Endothelial cell of hepatic sinusoid (primary cell): ENCODE measurements around the gene OPRL1.

Experiments used
- in situ Hi-C: cut with HindIII; loops from 2 replicates; pipeline ENCODE4 v1.10.0; 2017; ENCODE audit warnings: low sequenced_read_pairs

Gene OPRL1

DNA sequence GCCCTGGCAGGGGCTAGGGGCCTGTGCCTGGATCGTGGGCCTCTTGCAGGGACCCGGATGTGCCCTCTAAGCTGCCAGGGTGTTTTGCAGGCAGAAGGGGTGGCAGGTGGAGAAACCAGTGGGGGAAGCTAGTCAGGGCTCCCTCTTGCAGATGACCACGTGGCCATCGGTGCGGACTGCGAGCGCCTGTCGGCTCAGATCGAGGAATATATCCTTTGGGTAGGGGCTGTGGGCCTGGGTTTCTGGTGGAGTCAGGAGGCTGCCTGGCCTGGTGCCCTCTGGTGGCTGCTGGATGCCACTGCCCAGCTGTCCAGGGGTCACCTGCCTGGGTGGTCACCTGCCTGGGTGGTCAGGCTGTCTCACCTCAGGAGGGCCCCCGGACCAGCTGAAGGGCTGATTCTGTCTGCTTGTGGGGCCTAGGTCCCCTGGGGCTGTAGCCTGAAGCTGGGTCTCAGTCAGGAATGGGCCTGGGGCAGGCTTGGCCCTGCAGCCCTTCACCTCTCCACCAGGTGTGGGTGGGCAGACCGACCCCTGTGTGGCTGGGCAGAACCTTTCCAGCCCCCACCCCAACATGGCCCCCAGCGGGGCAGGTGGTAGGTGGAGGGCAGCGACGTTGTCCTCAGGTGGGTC, 10.2 kb upstream of the OPRL1 start:
- in situ Hi-C loops = no loop called here

DNA sequence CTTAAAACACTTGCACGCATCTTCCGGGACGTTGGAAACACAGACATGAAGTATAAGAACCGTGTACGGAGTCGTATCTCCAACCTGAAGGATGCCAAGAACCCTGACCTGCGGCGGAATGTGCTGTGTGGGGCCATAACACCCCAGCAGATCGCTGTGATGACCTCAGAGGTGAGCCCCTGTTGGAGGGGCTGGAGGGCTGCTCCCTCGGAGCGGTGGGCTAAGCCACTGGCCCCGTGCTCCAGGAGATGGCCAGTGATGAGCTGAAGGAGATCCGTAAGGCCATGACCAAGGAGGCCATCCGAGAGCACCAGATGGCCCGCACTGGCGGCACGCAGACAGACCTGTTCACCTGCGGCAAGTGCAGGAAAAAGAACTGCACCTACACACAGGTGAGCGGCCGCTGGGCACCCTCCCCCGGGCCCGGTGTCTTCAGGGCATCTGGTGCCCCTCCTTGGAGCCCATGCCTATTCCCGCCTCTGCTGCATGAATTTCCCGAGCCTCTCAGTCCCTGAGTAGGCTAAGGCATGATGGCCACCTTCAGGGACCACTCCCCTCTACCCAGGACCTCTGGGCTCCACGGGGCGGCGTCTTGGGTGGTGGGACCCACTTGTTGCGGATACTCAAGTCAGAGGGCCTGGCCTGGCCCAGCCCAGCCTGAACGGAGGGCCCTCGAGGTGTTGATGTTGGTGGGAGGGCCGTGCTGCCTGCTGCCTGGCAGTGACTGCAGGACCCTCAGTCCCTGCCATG, 9.5 kb upstream of the OPRL1 start:
- in situ Hi-C loops = no loop called here

GRCh38 chr20:64071341-64072332, 8.2 kb upstream of the OPRL1 start:
- in situ Hi-C loops = no loop called here

DNA sequence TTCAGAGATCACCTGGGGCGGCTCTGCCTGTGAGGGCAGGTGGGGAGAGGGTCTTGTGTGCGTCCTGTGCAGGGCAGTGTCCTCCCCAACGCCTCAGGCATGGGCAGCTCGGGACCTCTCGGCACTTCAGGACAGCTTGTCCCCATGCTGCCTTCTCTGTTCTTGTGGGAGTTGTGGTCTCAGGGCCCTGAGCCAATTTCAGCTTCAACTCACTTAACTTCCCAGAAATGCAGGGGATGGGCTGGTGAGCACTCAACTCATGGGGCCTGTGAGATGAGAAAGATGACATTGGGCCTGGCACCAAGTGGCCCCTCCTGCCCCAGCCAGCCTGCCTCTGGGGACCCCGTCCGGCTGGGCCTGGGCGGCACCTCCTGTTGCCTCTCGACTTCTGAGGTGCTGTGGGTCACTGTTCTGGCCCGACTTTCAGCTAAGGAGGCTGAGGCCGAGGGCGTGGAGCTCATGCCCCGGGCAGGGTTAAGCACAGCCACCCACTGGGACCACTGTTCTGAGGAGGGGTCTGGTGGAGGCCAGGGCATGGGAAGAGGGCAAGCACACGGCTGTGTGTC, 7.3 kb upstream of the OPRL1 start:
- in situ Hi-C loops = no loop called here

- in situ Hi-C loops = no loop called here
Observed at GRCh38 chr20:64073476-64074183, 6.3 kb upstream of the OPRL1 start.

DNA sequence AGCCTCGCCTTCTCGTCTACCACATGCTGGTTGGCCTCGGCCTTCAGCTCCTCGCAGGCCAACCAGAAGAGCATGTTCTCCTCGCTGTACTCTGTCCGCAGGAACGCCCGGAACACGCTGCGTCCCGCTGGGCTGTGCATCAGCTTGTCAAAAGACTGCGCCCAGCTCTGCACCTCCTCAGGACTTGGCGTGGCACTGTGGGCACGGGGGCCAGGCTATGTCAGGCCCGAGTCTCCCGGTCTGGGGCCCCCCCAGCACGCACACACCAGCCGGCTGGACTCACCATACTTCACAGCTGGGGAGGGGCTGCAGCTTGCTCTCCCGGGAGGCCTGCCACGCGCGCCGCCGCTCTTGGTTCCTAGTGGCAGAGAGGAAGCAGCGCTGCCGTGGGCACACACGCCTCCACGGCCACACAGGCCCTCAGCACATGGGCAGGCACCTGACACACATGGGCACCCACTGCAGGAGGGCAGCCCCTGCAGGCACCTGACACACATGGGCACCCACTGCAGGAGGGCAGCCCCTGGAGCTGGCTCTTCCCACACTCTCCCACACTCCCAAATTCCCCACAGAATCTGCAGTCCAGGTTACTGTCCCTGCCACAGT, 5.6 kb upstream of the OPRL1 start:
- in situ Hi-C loops = no loop called here

DNA sequence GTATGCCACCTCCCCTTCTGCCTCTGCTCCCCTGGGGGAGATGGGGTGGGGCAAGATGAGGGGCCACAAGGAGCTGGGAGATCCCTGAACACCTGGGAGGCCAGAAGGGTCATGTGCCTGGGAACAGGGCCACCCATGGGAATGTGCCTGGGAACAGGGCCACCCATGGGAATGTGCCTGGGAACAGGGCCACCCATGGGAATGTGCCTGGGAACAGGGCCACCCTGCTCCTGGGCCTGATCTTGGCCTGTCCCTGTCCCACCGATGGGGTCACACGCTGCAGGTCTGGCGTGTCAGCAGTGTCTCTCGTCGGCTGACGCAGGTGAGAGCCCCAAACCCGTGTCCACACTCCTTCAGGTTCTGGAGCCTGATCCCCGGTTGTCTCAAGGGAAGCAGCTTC, 4.9 kb upstream of the OPRL1 start:
- in situ Hi-C loops = no loop called here

DNA sequence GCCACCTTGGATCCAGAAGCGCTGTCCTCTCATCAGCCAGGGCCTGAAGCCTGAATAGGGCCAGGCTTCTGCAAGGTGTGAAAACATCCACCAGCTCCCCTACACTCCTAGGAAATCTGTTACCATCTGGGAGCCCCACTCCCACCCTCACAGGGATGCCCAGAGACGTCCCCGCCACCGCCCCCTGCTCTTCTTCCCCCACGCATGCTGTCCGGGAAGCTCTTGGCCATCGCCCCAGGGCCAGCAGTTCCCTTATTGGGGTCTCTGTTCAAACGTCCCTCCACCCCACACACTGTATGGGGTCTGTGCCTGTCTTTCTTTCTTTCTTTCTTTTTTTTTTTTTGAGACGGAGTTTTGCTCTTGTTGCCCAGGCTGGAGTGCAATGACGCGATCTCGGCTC, 4.3 kb upstream of the OPRL1 start:
- in situ Hi-C loops = no loop called here

DNA sequence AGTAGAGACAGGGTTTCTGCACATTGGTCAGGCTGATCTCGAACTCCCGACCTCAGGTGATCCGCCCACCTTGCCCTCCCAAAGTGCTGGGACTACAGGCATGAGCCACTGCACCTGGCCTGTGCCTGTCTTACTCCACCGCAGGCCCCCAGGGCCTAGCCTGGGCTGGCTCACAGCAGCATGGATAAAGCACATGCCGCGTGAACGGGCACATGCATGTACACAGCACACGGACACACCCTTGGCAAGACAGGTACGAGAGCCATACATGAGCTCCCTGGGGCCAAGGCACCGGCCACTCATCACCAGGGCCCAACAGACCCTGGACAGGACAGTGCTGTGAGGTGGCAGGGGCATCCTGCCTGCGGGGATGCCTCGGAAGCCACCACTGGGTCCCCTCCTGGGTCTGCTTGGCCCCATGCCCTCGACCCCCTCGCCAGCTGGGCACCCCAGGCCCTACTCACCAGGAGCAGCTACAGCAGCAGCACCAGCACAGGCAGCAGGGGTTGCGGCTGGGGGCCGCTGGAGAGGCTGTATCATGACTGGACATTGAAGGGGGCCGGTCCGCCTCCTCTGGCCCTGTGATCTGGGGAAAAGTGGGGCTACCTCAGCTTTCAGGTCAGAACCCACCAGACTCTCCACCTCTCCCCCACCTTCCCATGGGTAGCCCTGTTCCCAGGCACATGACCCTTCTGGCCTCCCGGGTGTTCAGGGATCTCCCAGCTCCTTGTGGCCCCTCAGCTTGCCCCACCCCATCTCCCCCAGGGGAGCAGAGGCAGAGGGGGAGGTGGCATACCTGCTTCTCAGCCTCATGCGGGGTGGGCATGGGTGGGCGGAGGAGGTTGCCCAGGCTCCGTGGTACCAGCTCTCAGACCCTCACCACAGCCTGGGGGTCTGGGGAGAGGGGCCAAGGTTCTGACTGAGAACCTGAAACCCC, 3.6 kb upstream of the OPRL1 start:
- in situ Hi-C loops = no loop called here

DNA sequence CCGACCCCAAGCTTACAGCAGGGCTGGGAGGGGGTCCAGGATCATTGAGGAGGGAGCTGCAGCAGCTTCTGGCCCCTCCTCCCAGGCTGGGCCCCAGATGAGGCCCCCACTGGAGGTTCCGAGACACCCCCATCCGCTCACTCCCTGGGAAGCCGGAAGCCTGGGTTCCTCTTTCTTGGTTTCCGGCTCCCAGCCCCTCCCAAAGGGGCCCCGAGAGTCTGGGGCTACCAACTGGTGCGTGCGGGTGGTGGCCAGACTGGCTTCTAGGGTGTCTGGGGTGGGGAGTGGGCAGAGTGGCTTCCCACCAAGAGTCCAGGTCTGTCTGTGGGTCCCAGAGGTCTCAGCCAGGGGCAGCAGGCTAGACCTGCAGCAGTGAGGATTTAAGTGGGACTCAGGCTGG, 2.8 kb upstream of the OPRL1 start:
- in situ Hi-C loops = no loop called here

DNA sequence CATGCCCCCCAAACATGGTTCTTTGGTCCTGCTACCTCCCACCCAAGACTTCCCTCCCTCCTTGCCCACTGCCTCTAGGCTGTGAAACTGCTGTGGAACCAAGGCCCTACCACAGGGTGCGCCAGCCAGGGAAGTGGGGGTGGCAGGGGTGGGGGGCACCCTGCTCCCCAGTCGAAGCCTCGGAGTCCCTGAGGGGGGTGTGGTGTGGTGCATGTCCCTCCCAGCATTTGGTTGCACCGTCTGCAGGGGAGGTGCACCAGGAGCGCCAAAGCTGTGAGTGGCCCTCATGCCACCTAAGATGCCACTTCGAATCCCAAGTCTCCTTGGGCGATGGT, 2.4 kb upstream of the OPRL1 start:
- in situ Hi-C loops = no loop called here

GRCh38 chr20:64077876-64078551, 1.9 kb upstream of the OPRL1 start:
- in situ Hi-C loops = no loop called here

- in situ Hi-C loops = no loop called here
Observed at GRCh38 chr20:64078934-64079272, 979 bp upstream of the OPRL1 start.

DNA sequence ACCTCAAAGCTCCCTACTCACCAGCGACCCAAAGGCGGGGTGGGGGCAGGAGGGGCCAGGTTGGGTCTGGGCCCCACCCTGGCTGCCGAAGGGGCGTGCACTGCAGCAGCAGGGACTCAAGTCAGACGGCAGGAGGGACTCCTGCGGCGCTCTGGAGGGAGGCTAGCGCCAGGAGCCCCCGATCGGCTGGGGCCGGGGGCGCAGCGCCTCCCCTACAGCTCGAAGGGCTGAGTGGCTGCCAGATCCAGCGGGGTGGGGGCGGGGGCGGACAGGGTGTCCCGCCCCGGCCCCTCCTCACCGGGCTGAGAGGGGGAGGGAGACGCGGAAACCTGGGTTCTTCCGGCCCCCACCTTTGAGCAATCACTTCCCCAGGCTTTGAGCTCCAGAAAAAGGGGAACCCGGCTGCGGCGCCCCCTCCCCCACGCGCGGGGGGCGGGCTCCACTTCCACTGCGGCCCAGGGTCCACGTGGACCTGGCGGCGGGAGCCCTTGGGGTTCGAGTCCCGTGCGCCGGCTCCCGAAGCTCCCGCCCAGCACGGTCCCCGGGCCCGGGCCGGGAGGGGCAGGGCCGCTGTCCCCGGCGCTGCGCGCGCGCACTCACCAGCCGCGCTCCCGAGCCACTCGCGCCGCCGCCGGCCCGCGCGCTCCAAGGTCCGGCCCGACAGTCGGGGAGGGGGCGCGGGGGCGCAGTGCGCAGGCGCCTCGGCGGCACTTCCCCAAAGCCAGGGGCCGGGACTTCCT, 439 bp upstream of the OPRL1 start, which contains the start of gene RGS19:
Gene RGS19, minus strand, starts transcription at position 246 of the 740 bp plus-strand sequence. CDS start 2,632 bp downstream, outside the sequence.
- in situ Hi-C loops = no loop called here

DNA sequence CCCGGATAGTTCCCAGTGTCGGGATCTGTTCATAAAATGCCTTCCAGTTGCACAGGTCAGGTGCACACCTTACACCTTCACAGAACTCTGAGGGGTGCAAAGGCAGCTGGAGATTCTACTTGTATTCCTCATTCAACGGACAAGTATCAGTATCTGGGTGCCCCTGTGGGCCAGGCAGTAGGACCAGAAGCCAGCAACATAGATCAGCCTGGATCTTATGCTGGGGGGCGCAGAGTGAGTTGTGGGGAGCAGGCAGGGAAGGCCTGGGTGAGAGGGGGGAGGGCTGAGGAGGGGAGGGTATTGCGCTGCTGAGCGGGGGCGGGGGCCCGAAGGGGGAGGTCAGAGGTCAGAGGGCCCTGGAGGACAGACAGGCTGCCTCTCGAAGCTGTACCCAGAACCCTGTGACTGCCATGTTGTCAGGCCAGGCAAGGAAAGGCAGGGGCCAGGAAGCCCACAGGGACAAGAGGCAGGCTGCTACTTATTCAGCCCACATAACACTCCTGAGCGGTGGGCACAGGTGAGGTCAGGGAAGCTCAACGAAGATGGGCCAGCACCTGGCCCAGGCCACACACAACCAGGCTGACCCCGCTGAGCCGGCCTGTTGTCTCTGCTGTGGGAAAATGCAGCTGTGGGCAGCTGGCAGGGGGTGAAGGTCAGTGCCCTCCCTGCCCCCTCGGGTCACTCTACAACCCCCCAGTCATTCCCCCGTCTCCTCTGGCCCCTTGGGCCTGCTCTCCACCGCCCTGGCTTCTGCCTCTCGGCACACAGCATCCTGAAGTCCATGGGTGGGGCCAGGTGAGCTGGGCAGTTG, 1.1 kb downstream of the OPRL1 start:
- in situ Hi-C loops = no loop called here

- in situ Hi-C loops = no loop called here
Observed at GRCh38 chr20:64081624-64081964, 1.7 kb downstream of the OPRL1 start.

GRCh38 chr20:64082126-64082731, 2.3 kb downstream of the OPRL1 start:
- in situ Hi-C loops = no loop called here
